ENCODE measurements around the gene MYOM1. TPM values are rescaled to one million over a fixed set of nuclear protein-coding genes. Genes with fewer than 3 reads are reported as not detected.

MYOM1 gene
- total and polyA plus RNA-seq, 2 experiments from 2014 or later: 1.1 to 1.8 TPM

DNA sequence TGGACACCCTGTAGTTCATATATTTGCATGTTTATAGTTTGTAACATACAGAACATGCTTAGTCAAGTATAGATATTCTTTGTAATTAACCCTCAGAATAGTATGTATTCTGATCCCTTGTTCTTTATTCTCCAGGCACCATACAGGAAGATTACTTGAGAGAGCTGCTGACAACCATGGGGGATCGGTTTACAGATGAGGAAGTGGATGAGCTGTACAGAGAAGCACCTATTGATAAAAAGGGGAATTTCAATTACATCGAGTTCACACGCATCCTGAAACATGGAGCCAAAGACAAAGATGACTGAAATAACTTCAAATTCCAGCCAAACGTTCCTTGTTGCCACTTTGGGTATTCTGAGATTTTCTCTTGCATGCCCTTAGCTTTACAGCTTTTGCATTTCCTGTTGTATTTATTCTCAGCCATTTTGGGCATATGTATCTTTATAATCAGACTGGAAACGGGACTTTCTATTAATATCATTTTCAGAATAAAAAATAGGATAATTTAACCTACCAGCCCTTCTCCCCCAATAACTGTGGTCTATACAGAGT lies 35.9 kb upstream of the MYOM1 start:
- H3K4me3 ChIP-seq: no peak overlapping the region
- H3K27me3 ChIP-seq: no peaks in the 10 kb centered on the region
- peak overlapping the region; percentile 97 for H3K27ac ChIP-seq
- peaks cover 7% of the 10 kb centered on the region for H3K36me3 ChIP-seq (replicated peaks; ENCODE audit: insufficient read depth, low read depth)
- 95% methylated on average over 5 of the region's 5 CpGs for WGBS (ENCODE audit: low lambda C conversion rate, missing lambda C conversion rate)
- H2AFZ ChIP-seq: no peak overlapping the region
- peaks cover 24% of the 10 kb centered on the region for H3K4me1 ChIP-seq (ENCODE audit: insufficient read depth)
- no peak overlapping the region for H3K4me2 ChIP-seq
- no peak for DNase-seq (ENCODE audit: low spot score)
- TF ChIP-seq EZH2phosphoT487 (IDR thresholded peaks at IDR 0.05; ENCODE audit: low read depth, severe bottlenecking, unreplicated experiment): no peak
- no peak for TF ChIP-seq EZH2 (IDR thresholded peaks at IDR 0.05; ENCODE audit: borderline replicate concordance)
- TF ChIP-seq, protein P1, sequence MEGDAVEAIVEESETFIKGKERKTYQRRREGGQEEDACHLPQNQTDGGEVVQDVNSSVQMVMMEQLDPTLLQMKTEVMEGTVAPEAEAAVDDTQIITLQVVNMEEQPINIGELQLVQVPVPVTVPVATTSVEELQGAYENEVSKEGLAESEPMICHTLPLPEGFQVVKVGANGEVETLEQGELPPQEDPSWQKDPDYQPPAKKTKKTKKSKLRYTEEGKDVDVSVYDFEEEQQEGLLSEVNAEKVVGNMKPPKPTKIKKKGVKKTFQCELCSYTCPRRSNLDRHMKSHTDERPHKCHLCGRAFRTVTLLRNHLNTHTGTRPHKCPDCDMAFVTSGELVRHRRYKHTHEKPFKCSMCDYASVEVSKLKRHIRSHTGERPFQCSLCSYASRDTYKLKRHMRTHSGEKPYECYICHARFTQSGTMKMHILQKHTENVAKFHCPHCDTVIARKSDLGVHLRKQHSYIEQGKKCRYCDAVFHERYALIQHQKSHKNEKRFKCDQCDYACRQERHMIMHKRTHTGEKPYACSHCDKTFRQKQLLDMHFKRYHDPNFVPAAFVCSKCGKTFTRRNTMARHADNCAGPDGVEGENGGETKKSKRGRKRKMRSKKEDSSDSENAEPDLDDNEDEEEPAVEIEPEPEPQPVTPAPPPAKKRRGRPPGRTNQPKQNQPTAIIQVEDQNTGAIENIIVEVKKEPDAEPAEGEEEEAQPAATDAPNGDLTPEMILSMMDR (IDR thresholded peaks at IDR 0.05; ENCODE audit: poor library complexity): no peak
- no peaks in the 10 kb centered on the region for H3K9me3 ChIP-seq (ENCODE audit: low read depth)
- H4K20me1 ChIP-seq (ENCODE audit: insufficient read depth, poor library complexity, severe bottlenecking): peaks cover 2% of the 10 kb centered on the region
- no peaks in the 10 kb centered on the region for H3K9me2 ChIP-seq (replicated peaks; ENCODE audit: insufficient read depth)
- H3K79me2 ChIP-seq: peaks cover 77% of the 10 kb centered on the region

DNA sequence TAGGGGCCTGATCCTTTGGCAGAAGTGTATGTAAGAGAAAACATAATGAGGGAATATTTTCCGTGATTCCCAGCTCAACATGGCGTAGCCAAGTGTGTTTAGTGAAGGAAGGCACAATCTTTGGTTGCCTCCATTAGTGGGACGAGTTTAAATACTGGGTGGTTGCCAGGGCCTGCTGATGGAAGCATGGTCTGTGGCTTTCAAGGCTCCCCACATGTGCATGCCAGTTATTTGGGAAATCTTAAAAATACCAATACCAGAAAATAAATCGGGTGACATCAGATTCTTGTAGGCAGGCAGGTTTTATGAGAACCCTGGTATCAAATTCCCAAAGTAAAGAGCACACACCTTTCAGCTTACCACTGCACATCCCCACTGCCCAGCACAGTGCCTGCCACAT lies 35.0 kb upstream of the MYOM1 start:
- no peak overlapping the region for H3K4me3 ChIP-seq
- H3K9me2 ChIP-seq (replicated peaks; ENCODE audit: insufficient read depth): no peaks in the 10 kb centered on the region
- H3K27ac ChIP-seq: peak overlapping the region; percentile 97
- no peaks in the 10 kb centered on the region for H3K9me3 ChIP-seq (ENCODE audit: low read depth)
- 93% methylated on average over 4 of the region's 4 CpGs for WGBS (ENCODE audit: low lambda C conversion rate, missing lambda C conversion rate)
- H3K79me2 ChIP-seq: peaks cover 80% of the 10 kb centered on the region
- H3K27me3 ChIP-seq: no peaks in the 10 kb centered on the region
- H3K36me3 ChIP-seq (replicated peaks; ENCODE audit: insufficient read depth, low read depth): peaks cover 7% of the 10 kb centered on the region
- H3K4me2 ChIP-seq: no peak overlapping the region
- TF ChIP-seq, protein P1 (IDR thresholded peaks at IDR 0.05; ENCODE audit: poor library complexity): no peak
- TF ChIP-seq EZH2phosphoT487 (IDR thresholded peaks at IDR 0.05; ENCODE audit: low read depth, severe bottlenecking, unreplicated experiment): no peak
- TF ChIP-seq EZH2 (IDR thresholded peaks at IDR 0.05; ENCODE audit: borderline replicate concordance): no peak
- no peak for DNase-seq (ENCODE audit: low spot score)
- peaks cover 23% of the 10 kb centered on the region for H3K4me1 ChIP-seq (ENCODE audit: insufficient read depth)
- H2AFZ ChIP-seq: no peak overlapping the region
- peaks cover 6% of the 10 kb centered on the region for H4K20me1 ChIP-seq (ENCODE audit: insufficient read depth, poor library complexity, severe bottlenecking)

DNA sequence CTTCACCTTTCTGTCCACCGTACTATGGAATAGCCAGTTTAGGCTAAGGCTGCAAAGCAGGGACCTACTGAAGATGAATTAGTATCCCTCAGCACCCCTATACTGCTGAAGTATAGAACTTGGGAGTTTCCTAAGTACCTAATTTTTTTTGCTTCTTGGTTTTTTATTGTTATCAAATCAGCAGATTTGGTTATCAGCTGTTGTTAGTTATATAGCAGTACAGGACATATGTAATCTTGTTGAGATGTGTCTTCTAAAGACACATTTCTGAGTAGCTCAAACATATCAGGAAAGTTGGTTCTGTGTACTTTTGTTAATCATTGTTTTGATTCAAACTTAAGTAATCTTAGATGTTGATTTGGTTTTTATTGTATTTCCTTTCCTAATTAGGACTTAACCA lies 33.1 kb upstream of the MYOM1 start:
- Histone ChIP-seq H2AFZ (no peak overlapping the region), H4K20me1 (ENCODE audit: insufficient read depth, poor library complexity, severe bottlenecking) (peaks cover 16% of the 10 kb centered on the region), H3K4me2 (peak overlapping the region; percentile 13), H3K27me3 (no peaks in the 10 kb centered on the region), H3K27ac (peak overlapping the region; percentile 15), H3K4me3 (no peak overlapping the region), H3K9me2 (replicated peaks; ENCODE audit: insufficient read depth) (no peaks in the 10 kb centered on the region), H3K9me3 (ENCODE audit: low read depth) (no peaks in the 10 kb centered on the region), H3K36me3 (replicated peaks; ENCODE audit: insufficient read depth, low read depth) (peaks cover 6% of the 10 kb centered on the region), H3K79me2 (peaks cover 82% of the 10 kb centered on the region), H3K4me1 (ENCODE audit: insufficient read depth) (peaks cover 29% of the 10 kb centered on the region)
- WGBS (ENCODE audit: low lambda C conversion rate, missing lambda C conversion rate): 82% methylated on average over 1 of the region's 1 CpG
- no peak for DNase-seq (ENCODE audit: low spot score)
- no peak for TF ChIP-seq EZH2phosphoT487 (IDR thresholded peaks at IDR 0.05; ENCODE audit: low read depth, severe bottlenecking, unreplicated experiment)
- TF ChIP-seq, protein P1 (IDR thresholded peaks at IDR 0.05; ENCODE audit: poor library complexity): no peak
- TF ChIP-seq EZH2 (IDR thresholded peaks at IDR 0.05; ENCODE audit: borderline replicate concordance): no peak

Measured in hepatocyte (in vitro differentiated cells).